GM19025 (cell line): ENCODE data around the gene FOXJ3.

ENCODE experiments used
- ATAC-seq: cut with Tn5 transposase; IDR thresholded peaks from one replicate; pipeline ENCODE4 v1.9.1; 2021; ENCODE audit warnings: mild to moderate bottlenecking, low read depth, moderate library complexity; ENCODE audit not compliant: unreplicated experiment

The FOXJ3 gene

GRCh38 chr1:42206164-42206563 lies 128.9 kb downstream of the FOXJ3 start:
- ATAC-seq, result no peak

DNA sequence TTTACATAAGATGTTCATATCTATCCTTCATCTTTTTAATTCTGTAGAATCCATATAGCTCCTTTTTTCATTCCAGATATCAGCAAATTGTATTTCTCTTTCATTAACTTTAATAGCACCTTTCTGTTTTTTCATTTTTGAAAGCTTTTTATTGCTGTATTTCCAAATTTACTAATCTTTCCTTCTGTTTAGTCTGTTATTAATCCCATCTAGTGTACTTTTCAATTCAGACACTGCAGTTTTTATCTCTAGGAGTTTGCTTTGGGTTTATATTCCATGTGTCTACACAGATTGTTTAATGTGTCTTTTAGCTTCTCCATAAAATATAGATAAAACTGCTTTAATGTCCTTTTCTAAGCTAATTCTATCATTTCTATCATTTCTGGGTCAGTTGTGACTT lies 133.0 kb downstream of the FOXJ3 start:
- ATAC-seq, result no peak

GRCh38 chr1:42198251-42198650 lies 136.8 kb downstream of the FOXJ3 start:
- ATAC-seq, result no peak

DNA sequence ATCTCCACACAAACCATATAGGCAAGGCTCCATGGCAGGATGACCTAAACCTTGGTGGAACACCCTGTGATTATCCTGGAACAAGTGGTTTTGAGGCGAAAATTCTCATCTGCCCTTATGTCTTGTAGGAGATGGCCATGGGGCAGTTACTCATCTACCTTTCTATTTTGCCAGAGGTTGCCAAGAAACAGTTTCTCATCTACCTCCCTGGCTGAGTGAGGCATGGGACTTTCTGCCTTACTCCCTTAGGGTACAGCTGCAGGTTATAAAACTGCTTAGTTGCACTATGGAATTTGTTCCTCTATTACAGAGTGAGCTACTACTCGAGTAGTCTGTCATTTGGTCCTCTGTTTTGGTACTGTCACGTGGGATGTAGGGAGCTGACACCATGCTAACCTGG lies 139.2 kb downstream of the FOXJ3 start:
- no peak for ATAC-seq

DNA sequence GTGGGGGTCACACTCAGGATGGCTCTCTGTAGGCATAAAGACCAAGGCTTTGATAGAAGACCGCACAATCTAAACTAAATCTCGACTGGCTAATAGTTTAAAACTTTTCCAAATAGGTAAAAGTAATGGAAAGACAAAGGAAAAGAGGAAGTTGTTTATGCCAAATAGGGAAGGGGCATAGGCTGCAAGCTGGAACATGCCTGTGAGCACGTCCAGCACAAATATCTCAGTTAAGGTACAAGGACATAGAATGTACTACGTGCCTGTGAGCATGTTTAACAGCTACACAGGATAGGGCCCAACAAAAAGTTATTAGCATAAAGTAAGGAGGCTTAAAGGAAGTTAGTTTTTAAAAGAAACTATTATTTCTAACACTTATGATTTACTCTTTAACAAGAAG lies 142.9 kb downstream of the FOXJ3 start:
- ATAC-seq, result no peak

DNA sequence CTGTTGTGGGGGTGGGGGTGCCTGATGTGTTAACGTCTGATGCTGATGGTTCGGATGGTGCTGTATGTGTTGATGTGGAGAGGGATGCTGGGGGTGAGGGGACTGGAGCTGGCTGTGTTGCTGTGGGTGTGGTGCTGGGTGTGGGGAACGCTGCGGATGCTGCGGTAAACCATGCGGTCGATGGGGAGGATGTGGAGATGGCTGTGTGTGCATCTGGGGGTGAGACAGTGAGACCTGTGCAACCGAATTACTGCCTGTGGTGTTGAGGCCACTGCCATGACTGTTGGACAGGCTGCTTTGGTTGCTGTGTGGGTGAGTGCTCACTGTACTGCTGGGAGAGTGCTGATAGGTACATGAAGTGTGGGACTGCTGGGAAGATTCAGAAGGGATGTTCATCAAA lies 143.7 kb downstream of the FOXJ3 start:
- ATAC-seq, result no peak

GRCh38 chr1:42189931-42190853 lies 144.8 kb downstream of the FOXJ3 start:
- ATAC-seq, result no peak

DNA sequence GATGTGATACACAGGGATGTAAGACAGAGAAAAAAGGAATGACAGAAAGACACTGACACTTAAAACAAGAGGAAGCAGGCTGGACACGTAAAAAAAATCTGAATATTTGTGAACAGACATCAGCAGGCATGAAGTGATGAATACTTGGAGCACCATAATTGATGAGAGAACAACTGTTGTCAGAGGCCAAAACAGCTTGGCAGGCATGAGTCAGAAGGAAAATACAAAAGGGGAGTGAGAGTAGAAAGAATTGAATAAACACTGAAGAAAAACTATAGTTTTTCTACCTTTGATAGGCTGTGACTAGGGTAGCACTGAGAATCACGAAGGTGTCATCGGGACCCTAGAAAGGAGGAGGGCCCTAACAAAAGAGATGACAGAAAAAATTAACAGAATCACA lies 148.9 kb downstream of the FOXJ3 start:
- no peak for ATAC-seq

GRCh38 chr1:42184616-42185015 lies 150.4 kb downstream of the FOXJ3 start:
- no peak for ATAC-seq

GRCh38 chr1:42183957-42184268 lies 151.1 kb downstream of the FOXJ3 start:
- ATAC-seq, result no peak

DNA sequence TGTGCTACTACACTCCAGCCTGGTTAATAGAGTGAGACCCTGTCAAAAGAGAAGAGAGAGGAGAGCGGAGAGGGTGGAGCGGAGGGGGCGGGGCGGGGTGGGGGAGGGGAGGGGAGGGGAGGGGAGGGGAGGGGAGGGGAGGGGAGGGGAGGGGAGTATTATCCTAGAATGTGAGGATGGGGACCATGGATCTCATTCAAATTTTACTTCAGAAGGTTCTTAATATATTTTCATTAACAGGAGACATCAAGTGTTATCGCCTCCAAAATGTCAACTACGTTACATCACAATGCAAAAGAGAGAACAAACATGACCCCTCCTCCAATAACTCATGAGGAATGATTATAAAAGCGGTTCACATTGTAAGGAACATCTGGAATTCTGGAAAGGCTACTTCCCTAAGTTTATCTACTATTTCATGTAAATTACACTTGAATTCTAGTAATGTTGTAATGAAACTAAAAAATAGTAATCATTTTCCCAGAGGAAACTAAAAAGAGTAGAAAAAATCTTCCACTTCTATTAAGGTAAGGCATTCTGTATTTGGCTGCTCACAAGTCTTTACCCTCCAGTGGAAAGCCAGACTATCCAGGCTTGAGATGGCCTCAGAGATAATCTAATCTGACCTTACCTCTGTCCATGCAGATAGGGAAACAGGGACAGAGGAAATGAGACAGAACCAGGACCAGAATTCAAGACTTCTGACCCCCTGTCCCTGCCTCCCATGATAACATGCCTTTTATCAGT lies 151.7 kb downstream of the FOXJ3 start:
- no peak for ATAC-seq

GRCh38 chr1:42181687-42182086 lies 153.3 kb downstream of the FOXJ3 start:
- ATAC-seq, result no peak

GRCh38 chr1:42179900-42180329 lies 155.1 kb downstream of the FOXJ3 start:
- ATAC-seq, result no peak

GRCh38 chr1:42179275-42179674 lies 155.8 kb downstream of the FOXJ3 start:
- no peak for ATAC-seq

- no peak for ATAC-seq
Measured at GRCh38 chr1:42178249-42178648, 156.8 kb downstream of the FOXJ3 start.

GRCh38 chr1:42177541-42177981 lies 157.5 kb downstream of the FOXJ3 start:
- ATAC-seq, result no peak

DNA sequence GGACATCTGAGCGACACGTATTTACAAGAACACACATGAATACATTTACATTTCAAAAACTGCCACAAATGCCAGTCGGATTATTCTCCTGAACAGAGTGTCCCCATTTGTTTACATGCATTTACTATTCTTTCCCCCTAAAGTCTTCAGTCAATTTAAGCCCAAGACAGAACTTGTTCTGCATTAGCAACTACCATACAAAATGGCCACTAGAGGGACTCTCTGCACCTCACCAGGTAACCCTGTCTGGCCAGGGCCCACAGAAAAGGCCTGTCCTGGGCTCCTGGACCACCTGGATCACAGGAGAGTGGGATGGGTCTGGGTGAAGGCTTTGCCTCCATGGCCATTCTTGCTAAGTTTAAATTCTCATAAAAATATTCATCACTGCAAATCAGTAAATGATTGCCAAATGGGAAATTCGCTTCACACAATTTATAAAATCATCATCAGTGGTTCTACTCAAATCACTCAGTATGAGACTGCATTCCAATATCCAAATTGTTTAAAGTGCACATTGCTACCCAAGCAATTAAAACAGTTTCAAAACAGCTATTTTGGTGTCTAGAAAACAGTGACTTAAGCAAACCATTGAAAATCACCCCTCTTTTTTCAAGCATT lies 158.0 kb downstream of the FOXJ3 start:
- ATAC-seq, result no peak

GRCh38 chr1:42175314-42176054 lies 159.6 kb downstream of the FOXJ3 start:
- no peak for ATAC-seq

- ATAC-seq, result no peak
Measured at GRCh38 chr1:42173961-42174735, 160.9 kb downstream of the FOXJ3 start.
